Epithelial cell of esophagus (primary cell): ENCODE data around the gene KSR2.

Experiments used
- DNase-seq: peaks from one replicate; pipeline ENCODE4 v3.0.0; 2010; ENCODE audit warnings: low read depth
- H3K4me3 ChIP-seq: 2 replicates; pipeline ENCODE4 v1.5.1; 2011; ENCODE audit warnings: mild to moderate bottlenecking, low read length, control low read depth
- CTCF ChIP-seq: IDR thresholded peaks from 2 replicates; pipeline ENCODE4 v1.5.1; 2011; ENCODE audit warnings: low read depth, mild to moderate bottlenecking, low read length, control low read depth, inconsistent platforms; ENCODE audit not compliant: insufficient read depth; ENCODE audit errors: missing control alignments

KSR2 gene

GRCh38 chr12:117882603-117883184, 86.1 kb downstream of the KSR2 start:
- DNase-seq, result no peak
- H3K4me3 ChIP-seq, result no peak overlapping the region
- TF ChIP-seq CTCF, result no peak

GRCh38 chr12:117882181-117882580, 86.6 kb downstream of the KSR2 start:
- H3K4me3 ChIP-seq, result no peak overlapping the region
- peak; percentile 18 for DNase-seq
- TF ChIP-seq CTCF, result no peak

GRCh38 chr12:117881517-117881916, 87.3 kb downstream of the KSR2 start:
- no peak for DNase-seq
- no peak overlapping the region for H3K4me3 ChIP-seq
- TF ChIP-seq CTCF, result no peak

- no peak for DNase-seq
- no peak overlapping the region for H3K4me3 ChIP-seq
- no peak for TF ChIP-seq CTCF
These were observed 90.2 kb downstream of the KSR2 start for GRCh38 chr12:117878605-117879004.

GRCh38 chr12:117876436-117876816, 92.4 kb downstream of the KSR2 start:
- no peak for DNase-seq
- TF ChIP-seq CTCF, result no peak
- no peak overlapping the region for H3K4me3 ChIP-seq

GRCh38 chr12:117875744-117876435, 92.9 kb downstream of the KSR2 start:
- H3K4me3 ChIP-seq, result no peak overlapping the region
- TF ChIP-seq CTCF, result no peak
- no peak for DNase-seq
